Tibial nerve (tissue), 4 donors: ENCODE data around the gene NKTR.
A peak's percentile ranks its signal among the peaks of the same experiment; 100 is the strongest.

ENCODE experiments used
- CTCF ChIP-seq, 5 experiments: fragments of 200-600 bp in 3 of 5; fragments of 450-650 bp in 2 of 5; sonication (generic) in 3 of 5; IDR thresholded peaks; one replicate each; pipeline ENCODE4 v1.5.1; 2016 to 2019; ENCODE audit warnings: antibody characterized with exemption in 5 of 5, mild to moderate bottlenecking in 3 of 5, moderate library complexity in 2 of 5
- EP300 ChIP-seq, 2 donors: sonication (generic); formaldehyde crosslinking; IDR thresholded peaks; one replicate each; pipeline ENCODE4 v1.6.1; 2017; ENCODE audit warnings: antibody characterized with exemption in 2 of 2, mild to moderate bottlenecking in 1 of 2
- POLR2A ChIP-seq, 2 donors: fragments of 450-650 bp; IDR thresholded peaks; one replicate each; pipeline ENCODE4 v1.6.1; 2017; ENCODE audit warnings: antibody characterized with exemption in 2 of 2, mild to moderate bottlenecking in 2 of 2, moderate library complexity in 2 of 2

DNA sequence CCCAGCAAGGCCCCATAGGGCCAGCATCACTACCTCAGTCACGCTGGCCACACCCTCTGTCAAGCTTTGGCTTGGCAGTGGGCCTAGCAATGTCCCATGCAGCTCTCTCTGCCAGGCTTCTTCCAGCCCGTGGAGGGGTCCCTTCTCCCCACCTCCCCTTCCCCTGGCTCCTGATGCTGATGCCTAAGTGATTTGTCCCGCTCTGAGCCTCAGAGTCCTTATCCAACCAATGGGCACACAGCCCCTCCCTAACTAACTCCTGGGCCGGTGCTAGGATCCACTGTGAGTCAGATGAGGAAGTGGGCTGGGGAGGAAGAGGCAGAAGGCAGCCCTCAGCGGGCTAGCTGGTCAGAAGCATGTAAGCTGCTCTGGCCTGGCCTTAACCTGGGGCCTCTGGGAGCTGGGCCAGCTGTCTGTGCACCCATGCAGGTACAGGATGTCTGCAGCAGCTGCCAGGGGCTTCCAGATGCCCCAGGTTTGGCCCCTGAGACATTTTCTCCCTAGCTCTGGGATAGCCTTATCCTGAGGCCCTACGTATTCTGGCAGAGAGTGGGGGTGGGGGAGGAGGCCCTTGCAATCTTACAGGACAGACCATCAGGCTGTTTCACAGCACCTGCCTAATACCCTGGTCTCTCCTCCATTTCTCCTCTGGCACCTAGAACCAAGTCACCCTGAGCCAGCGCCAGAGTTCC lies 52.3 kb downstream of the NKTR start:
- no peak for TF ChIP-seq CTCF (IDR thresholded peaks at IDR 0.05)
- TF ChIP-seq EP300 (IDR thresholded peaks at IDR 0.05) = peak in 1 of 2 donors; percentile 68
- peak; percentile 70 to 73 for TF ChIP-seq POLR2A (IDR thresholded peaks at IDR 0.05)
